Stimulated activated CD8-positive, alpha-beta memory T cell treated with anti-CD3 and anti-CD28 coated beads, Interleukin-15, amount 100 ng/mL, for 1 hour (primary cell): ENCODE measurements around the gene ITGA2B.
"Not testable (repeated sequence)": the region's sequence is repeated elsewhere in the genome, so short reads cannot be mapped to it uniquely, and the experiment has no call there.

Experiments used
- DNase-seq: peaks from one replicate; pipeline ENCODE4 v3.0.0-alpha.2; 2020; ENCODE audit warnings: low read depth

The ITGA2B gene

DNA sequence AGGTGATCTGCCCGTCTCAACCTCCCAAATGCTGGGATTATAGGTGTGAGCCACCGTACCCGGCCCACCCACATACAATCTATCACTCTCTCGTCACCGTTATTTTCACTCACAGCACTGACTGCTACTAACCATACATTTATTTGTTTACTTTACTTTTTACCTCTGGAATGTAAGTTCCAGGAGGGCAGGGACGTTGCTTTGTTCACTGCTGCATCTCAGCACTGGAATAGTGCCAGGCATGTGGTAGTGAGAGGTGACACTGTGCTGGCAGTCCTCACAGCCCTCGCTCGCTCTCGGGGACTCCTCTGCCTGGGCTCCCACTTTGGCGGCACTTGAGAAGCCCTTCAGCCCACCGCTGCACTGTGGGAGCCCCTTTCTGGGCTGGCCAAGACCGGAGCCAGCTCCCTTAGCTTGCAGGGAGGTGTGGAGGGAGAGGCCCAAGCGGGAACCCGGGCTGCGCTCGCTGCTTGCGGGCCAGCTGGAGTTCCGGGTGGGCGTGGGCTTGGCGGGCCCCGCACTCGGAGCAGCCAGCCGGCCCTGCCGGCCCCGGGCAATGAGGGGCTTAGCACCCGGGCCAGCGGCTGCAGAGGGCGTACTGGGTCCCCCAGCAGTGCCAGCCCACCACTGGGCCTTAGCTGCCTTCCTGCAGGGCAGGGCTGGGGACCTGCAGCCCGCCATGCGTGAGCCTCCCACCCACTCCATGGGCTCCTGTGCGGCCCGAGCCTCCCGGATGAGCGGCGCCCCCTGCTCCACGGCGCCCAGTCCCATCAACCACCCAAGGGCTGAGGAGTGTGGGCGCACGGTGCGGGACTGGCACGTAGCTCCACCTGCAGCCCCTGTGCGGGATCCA lies 20.8 kb downstream of the ITGA2B start:
- not testable (repeated sequence) for DNase-seq

DNA sequence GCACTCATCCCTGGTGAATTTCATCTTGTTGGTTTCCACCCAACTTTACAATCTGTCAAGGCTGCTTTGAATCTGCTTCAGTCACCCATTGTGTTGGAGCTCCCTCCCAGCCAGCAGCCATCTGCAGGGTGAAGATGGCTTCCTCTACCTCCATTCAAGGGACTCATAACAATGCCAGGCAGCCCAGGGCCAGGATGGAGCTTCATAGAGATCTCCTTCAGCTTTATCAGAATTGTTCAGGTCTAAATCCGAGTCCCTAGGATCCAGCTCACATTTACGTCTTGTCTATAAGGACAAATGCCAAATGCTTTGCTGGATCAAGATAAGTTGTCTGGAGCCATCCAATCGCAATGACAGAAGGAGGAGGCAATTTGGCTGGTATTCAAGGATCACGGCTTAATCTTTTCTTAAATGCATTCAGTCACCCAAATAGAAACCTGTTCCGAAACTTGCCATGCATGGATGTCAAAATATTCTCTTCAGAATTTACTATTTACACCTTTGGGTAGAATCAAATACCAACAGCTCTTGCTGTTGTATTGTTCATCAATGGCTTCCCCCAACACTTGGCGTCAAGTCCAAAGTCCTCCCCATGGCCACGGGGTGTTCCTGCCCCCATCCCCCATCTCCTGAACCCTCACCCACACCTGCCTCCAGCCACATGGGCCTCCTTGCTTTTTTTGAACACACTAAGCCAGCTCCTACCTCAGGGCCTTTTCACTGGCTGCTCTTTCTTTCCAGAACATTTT lies 22.0 kb downstream of the ITGA2B start:
- no peak for DNase-seq

DNA sequence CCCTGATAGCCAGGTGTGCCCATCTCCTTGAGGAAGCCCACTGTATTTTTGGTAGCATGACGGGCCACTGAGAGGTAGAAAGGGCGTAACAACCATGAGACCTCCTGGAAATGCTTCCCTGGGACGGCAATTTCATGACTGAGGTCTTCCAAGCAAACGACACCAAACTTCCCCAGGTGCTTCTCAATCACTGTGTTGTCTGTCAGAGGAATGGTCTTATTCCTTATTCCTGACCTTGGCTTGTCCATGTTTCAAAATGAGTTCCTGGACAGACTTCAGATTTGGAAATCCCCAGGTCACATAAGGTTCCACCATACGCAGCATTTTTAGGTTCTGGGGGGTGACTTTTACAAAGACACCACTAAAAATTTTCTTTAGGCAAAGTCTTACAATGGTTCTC lies 24.4 kb downstream of the ITGA2B start:
- DNase-seq = not testable (repeated sequence)

DNA sequence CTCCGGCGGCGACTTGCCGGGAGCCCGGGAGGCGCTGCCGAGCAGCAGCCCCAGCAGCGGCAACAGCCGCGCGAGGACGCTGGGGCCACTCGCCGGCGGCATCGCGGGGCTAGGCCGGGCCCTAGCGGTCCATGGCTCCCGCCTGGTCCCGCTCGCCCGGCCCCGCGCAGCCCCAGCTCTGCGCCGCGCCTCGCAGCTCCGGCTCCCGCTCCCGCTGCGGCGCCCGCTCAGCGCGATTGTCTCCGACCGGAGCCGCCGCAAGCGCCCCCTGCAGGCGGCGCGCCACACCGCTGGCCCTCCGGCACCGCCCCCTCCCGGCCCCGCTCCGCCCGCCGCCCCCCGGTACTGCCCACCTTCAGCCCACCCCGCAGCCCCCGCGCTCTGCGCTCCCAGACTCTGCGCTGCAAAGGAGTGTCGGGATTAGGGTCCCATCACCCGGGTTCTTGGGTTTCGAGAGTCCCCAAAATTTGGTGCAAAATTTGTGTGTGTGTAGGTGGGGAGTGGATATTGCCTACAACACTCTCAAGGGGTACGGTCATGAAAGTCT lies 25.8 kb downstream of the ITGA2B start, which contains the start of gene FAM171A2:
Gene FAM171A2 (minus strand): TSS at position 241 of the 547 bp plus-strand sequence. CDS start 139 bp downstream, at position 102.
- no peak for DNase-seq

DNA sequence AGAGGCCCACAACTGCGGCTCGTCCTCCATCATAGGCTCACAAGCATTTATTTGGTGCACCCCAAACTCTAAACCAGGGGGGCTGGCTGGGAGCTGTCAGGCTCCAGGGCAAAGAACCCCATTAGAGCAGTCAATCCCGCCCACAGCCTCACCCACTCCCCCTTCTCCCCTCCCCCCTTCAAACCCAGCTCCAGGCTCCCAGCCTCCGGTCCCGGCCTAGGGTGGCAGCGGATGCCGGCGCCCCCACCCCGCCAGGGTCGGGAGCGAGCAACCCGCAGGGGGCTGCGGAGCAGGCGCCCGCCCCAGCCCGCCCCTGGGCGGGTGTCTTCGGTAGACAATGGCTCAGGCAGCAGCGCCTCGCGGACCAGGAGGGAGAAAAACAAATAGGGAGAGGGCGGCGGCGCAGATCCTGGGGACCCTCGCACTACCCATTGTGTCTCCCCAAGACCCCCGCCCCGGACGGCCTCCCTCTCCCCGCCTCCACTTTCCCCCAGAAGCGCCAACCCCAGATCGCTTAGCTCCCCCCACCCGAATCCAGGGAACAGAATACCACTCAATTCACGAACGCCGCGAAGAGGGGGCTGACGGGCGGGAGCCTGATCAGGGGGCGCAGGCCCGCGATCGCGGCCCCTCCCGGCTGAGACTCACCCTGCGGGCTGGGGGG lies 26.4 kb downstream of the ITGA2B start:
- no peak for DNase-seq

DNA sequence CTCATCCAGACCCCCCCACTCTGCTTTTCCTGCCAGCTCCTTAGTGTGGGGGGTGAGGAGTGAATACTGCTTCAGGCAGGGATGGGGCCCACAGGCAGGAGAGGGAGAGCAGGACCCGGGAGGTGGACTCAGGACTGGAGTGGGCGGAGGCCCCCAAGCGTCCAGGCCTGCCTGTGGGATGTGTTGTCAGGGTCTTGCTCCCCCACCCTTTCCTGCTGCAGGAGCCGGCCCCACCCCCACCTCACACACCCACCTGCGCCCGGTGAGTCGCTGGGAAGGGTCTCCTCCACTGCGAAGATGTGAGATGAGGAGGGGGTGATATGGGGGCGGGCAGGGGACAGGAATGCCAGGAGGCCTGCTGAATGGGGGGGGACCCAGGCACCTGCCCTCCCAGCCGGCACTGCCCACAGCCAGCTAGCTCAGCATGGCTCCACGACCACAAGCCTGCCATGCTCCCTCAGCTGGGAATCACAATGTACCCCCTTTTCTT lies 26.9 kb downstream of the ITGA2B start:
- DNase-seq = no peak

DNA sequence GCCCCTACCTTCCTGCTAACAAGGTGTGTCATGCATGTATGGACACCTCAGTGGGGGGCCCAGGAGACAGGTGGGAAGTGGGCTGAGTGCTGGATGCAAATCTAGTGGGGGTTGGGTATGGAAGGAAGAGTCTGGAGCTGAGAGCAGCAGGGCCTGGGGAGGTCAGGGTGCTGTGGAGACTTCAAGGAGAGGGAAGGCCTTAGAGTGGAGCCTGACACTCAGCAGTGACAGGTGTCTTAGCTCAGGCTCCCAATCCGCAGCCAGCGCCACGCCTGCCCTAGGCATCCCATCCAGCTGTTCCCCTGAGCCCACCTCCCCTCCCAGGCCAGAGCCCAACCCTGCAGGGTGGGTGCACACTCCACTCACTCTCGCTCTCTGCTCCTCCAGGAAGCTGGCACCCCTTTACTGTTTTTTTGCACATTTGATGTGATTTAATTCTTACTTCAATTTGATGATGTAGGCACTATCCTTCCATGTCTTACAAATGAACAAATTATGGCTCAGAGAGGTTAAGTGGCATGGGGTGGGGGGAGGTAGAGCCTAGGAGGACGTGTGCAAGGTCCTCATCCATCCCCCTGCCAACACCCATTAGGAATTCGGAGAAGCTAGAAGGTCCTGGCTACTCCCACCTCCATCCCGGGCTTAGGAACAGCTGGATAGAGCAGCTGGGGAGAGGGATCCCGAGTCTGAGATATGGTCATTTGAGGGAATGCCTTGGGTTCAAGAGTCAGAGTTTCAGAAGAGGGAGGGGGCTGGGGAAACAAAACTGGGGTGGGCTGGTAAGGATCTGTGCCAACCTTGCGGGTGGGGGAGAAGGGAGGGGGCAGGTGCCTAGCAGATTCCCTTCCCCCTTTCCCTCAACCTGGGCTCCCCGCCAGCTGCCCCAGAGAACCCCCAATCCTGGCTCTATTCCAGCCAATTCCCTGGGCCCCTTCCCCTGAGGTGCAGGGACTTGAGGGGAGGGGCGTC lies 27.9 kb downstream of the ITGA2B start:
- no peak for DNase-seq

DNA sequence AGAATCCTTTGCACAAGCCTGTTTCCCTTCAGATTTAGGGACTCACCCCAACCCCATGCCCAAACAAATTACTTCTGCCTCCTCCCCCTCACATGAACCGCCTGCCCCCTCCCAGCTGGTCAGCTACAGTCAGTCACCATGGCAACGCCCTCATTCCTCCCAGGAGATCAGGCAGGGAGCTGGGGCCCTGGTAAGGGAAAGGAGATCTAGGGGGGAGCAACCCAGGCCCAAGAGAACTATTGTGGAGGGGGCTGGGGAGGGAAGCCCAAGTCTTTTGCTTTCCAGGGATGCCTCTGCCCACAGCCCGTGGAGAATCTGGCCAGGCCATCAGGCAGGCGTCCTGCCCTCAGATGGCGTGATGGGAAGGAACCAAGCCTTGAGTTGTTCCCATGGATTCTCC lies 28.6 kb downstream of the ITGA2B start:
- DNase-seq = no peak

DNA sequence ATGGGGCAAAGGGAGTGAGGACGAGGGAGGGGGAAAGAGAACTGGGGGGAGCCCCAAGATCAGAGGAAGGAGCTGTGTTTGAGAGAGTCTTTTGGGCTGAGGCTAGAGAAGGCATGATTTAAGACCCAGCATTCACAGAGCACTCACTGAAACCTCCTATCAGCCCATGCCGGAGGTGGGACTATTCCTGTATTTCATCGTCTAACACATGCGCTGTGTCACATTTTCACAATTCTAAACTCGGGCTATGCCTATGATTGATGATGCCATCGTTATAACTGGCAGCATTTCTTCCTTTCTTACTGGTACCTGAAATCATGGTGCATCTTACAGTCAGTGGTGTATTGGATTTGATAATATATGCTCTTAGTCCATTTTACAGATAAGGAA lies 29.3 kb downstream of the ITGA2B start:
- no peak for DNase-seq

DNA sequence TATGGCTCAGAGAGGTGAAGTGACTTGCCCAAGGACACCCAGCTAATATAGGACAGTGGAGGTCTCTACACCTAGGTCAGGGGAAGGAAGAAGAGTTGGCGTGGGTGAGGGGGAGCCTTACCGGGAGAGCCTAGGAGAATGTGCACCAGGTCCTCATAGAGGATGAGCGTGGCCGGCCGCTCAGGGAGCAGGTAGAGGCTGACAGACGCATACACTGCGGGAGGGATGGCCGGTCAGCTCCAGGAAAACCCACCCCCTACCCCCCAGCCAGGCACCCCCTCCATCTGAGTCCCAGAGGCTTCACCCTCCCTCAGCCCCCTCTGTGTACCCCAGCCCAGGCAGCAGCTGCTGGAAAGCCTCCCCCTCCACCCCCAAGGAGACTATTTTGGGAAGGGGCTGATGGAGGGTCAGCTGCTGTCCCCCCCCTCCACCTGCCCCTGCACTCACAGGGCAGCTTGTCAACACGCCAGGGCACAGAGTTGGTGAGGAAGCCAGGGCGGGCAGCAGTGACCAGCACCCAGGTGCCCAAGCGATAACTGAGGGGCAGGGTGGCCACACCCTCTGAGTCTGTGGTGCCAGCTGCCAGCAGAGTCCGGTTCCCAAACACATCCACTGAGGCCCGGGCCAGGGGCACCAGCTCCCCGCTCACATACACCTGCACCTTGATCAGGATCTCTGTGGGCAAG lies 29.8 kb downstream of the ITGA2B start:
- no peak for DNase-seq

DNA sequence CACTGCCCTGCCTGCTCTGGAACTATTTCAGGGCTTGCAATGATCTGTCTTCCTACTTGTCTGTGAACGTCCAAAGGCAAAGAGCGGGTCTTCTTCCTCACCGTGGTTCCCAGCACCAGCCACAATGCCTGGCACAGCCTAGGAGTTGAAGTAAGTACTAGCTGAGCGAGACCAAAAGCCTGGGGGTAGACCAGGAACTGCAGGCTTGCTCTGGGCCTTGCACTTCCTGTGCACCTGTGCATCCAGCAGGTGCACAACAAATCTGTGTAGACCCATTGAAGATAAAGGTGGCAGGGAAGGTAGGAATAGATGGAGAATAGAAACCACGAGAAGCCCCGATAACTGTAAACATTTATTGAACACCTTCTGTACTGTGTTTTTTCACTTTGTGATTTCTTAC lies 30.4 kb downstream of the ITGA2B start:
- no peak for DNase-seq

DNA sequence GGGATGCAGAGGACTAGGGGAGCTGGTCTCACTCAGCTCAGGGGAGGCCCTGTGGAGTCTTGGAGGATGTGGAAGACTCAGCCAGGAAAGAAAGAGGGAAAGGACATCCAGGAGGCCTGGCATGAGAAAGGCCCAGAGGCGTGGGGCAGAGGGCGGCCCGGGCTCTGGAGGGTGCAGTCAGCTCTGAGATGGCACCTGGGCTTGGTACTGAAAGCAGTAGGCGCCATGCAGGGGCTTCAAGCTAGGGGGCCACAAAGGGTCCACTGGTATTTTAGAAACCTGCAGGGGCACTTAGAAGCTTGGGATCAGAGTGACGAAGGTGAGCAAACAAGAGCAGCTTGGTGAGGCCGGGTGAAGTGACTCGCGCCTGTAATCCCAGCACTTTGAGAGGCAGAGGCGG lies 31.4 kb downstream of the ITGA2B start:
- no peak for DNase-seq

DNA sequence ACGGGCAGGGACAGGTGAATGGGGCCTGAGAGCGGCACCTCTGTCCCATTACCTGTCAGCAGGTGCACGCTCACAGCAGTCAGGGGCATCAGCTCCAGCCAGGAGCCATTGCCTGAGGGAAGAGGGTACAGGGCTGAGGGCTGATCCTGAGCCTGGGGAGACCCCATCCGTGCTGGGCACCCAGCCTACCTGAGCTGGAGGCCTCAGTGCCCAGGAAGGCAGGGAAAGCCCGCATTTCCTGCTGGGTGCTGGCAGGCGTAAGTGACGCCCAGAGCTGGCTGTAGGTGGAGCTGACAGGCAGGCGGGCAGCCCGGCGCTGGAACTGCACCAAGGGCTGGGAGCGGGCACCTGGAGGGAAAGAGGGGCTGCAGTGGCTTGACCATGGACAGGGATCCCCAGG lies 33.2 kb downstream of the ITGA2B start:
- DNase-seq = no peak

DNA sequence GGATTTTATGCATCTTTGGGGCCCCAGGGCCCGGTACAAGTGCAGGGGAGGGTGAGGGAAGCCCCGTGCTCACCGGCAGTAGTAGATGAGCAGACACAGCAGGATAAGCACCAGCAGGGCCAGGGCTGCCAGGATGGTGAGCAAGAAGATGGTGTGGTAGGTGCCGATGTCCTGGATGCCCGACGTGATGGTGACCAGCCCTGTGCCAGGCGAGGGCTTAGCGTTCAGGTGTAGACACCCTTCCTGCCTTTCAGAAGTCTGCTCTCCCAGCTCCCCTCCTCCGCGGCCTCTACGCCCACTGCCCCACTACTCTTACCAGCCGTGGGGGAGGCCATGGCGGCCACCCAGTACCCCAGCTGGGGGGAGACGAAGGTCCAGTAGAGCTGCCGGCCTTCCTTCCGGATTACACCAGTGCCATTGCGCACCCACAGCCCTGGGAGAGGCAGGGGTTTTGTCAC lies 33.8 kb downstream of the ITGA2B start:
- no peak for DNase-seq

DNA sequence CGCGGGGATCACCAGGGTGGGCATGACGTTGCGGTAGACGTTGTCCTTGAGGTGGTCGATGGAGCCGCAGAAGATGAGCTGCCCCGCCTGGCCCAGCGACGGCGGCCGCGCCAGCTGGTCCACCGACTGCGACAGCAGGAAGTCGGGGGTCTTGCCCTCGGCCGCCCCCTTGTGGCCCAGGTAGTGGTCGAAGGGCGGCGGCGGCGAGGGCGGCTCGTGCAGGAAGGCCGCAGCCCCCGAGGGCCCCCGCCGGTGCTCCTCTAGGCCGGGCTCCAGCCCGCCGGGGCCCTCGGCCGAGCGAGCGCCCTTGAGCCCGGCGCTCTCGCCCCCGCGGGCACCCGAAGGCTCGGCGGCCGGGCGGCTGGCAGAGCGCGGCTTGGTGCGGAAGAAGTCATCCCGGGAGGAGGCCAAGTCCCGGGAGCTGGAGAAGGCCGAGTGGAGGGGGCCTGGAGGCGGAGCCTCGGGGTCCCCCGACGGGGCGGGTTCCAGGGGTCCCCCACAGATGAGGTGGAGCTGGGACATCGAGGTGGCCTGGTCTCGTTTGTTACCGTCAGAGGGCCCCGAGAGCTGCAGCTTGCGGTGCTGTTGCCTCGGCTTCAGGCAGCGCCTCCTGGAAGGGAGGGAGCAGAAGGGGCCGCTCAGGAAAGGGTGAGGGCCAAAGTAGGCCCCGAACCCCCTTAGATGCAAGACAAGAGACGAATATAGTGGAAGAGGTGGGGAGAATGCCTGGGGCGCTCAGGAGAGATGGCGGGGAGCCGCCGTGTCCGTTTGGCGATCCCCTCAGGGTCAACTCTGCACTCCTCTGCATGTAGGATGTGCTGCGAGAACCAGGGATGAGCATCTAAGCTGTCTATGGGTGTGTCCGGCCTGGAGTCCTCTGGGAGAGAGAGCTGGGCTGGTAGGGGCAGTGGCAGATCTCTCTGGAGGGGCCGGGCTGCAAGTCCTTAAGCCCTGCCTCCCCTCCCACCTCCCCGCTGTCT lies 34.6 kb downstream of the ITGA2B start:
- DNase-seq = peak; percentile 46

DNA sequence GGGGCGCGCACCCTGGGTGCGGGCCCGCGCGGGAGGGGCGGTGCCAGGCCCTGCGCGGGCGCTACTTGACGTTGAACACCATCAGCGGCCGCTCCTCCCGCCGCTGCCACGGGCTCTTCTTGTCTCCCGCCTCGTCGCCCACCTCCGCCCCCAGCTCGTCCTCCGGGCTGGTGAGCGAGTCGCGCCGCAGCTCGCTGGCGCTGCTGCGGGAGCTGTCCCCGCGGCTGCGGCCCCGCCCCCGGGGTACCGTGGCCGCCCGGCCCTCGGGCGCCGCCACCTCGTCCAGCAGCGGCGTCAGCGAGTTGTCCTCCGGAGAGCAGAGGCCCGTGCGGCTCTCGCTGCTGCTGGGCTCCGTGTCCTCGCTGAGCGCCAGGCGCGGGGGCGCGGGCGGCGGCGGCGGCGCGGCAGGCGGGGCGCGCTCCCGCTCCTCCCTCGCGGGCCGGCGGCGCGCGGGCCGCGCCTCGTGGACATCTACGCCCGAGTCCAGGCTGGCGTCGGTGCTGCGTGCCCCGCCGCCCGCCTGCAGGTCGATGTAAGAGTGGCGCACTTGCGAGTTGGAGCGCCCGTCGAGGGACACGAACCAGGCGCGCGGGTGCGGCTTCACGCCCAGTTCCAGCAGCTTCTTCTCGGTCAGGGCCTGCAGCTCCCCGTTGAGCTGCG lies 35.6 kb downstream of the ITGA2B start:
- no peak for DNase-seq

DNA sequence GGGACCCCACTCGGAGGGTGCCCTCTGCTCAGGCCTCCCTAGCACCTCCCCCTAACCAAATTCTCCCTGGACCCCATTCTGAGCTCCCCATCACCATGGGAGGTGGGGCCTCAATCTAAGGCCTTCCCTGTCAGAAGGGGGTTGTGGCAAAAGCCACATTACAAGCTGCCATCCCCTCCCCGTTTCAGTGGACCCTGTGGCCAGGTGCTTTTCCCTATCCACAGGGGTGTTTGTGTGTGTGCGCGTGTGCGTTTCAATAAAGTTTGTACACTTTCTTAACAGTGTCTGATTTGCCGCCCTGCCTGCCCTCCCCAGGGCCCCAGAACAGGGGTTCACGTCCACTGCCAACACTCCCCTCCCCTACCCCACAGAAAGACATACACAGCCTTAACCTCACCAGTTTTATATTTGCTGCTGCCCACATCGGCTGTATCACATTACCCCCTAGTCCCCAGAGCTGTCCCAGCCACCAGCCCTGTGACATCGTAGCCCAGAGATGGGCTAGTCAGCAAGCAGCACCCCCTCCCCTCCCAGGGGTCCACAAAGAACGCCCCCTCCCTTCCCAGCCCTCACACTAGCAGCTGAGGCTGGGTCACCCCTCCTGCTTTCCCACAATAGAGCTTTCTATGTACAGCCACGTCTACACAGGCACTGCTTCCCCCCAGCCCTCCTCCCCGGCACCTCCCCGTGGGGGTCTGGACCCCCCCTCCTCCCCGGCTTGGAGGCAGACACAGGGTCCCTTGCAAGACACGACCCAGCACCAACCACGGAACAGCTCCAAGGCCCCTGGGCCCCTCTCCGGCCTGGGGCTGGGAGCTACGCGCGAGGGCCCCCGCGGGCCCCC lies 36.4 kb downstream of the ITGA2B start:
- no peak for DNase-seq
